ENCODE measurements around the gene POLR2E. TPM values are rescaled to one million over a fixed set of nuclear protein-coding genes. Genes with fewer than 3 reads are reported as not detected.

Gene POLR2E
- total and polyA plus RNA-seq, 10 of the 15 experiments (the other 5 are each of a cell fraction or from before 2014, with no cell fraction given), result 4.0 to 487 (median 200) TPM

DNA sequence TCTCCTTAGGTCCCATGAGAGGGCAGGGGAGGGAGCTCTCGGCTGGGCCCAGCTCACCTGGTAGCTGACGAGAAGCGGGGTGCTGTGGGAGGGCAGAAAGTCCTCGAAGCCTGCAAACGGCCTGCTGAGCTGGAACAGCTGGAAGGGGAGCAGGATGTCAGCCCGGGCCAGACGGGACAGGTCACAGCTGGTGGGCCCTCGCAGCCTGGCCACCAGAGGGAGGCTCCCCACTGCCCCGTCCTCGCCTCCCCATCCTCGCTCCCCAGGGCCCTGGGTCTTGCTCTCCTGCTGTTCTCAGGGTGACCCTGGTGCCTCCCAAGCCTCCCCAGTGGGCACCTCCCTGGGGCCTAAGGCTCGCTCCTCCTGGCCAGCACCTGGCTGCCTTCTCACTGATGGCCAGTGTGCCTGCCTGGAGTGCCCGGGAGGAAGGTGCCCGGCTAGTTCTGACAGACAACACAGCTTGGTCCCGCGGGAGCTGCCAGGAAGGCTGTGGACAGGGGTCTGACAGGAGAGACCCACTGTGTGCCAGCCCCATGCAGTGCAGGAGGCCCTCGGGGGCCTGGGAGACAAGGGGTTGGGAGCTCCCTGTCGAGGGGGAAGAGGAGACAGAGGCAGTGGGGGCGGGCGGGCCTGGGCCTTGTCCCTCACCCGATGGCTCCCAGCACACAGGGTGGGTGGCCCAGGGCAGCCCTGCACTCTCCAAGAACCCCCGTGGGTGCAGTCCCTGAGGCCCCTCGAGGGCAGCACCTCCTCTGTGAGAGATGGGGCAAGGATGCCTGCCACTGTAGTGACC is 28.9 kb upstream of the POLR2E start:
- H3K9ac ChIP-seq (ENCODE audit: control insufficient read depth, insufficient read depth, low read length), result no peak overlapping the region
- FAIRE-seq (no peak), ATAC-seq (no peak), DNase-seq (ENCODE audit: low read depth, low spot score) (no peak)
- ChIA-PET RAD21 (ENCODE audit: unreplicated experiment) (interaction anchor here (1.0 to 1.3 kb wide), 2 partner anchors 10 to 142 kb away, joined by 3 to 4 read pairs; no protein-coding TSS in a partner anchor), CTCF (interaction anchor here (0.9 to 1.7 kb wide), 3 partner anchors 11 to 123 kb away, joined by 3 to 6 read pairs (median 3); no protein-coding TSS in a partner anchor), POLR2A (interaction anchor here (0.6 to 1.0 kb wide), 2 partner anchors 34 to 145 kb away, joined by 3 to 5 read pairs; partner anchors contain the start of gene CIRBP), SMC1A (ENCODE audit: uncharacterized antibody, unreplicated experiment) (interaction anchor here (1.4 kb wide), 1 partner anchor 11 kb away, joined by 5 read pairs; no protein-coding TSS in a partner anchor)
- no peaks in the 10 kb centered on the region for H4K20me1 ChIP-seq (ENCODE audit: control insufficient read depth, insufficient read depth)
- 93% methylated on average over 17 of the region's 23 CpGs for WGBS (ENCODE audit: insufficient coverage, insufficient replicate concordance, low lambda C conversion rate, missing lambda C conversion rate)
- H3K4me3 ChIP-seq, result no peak overlapping the region
- TF ChIP-seq RUNX3 (IDR thresholded peaks at IDR 0.05; ENCODE audit: low read length) (no peak), FOXK2 (IDR thresholded peaks at IDR 0.05) (no peak), ETV6 (conservative IDR thresholded peaks at IDR 0.05 in 1 of 2, IDR thresholded peaks at IDR 0.05 in 1 of 2; ENCODE audit: borderline replicate concordance in 1 of 2, low read depth in 1 of 2) (no peak), MTA2 (IDR thresholded peaks at IDR 0.05; ENCODE audit: low read depth) (no peak)
- no TSS peak for BruUV-seq (replicated peaks)
- in situ Hi-C loops (cut with MboI), result no loop called here
- no peak overlapping the region for H3K4me2 ChIP-seq (ENCODE audit: control insufficient read depth, insufficient read depth)
- H3K36me3 ChIP-seq (ENCODE audit: control insufficient read depth in 2 of 2, insufficient read depth in 2 of 2, low read length in 1 of 2), result peaks cover 3 to 45% of the 10 kb centered on the region in 2 experiments
- H3K4me1 ChIP-seq (ENCODE audit: control insufficient read depth, insufficient read depth, low read length), result no peaks in the 10 kb centered on the region
- H3K79me2 ChIP-seq (ENCODE audit: control insufficient read depth, insufficient read depth, low read length), result peaks cover 1% of the 10 kb centered on the region; the same call in 1 of the 2 replicates
- no peaks in the 10 kb centered on the region for H3K9me3 ChIP-seq (replicated peaks; ENCODE audit: control insufficient read depth, insufficient read depth, low read length)
- H2AFZ ChIP-seq (ENCODE audit: control insufficient read depth, low read depth, low read length), result no peak overlapping the region
- H3K27ac ChIP-seq (ENCODE audit: control insufficient read depth, insufficient read depth), result no peak overlapping the region
- no peaks in the 10 kb centered on the region for H3K27me3 ChIP-seq (replicated peaks in 1 of 2; ENCODE audit: control insufficient read depth in 2 of 2, insufficient read depth in 2 of 2, low read length in 1 of 2)
- intact Hi-C loops (cut with micrococcal nuclease; ENCODE audit: unreplicated experiment), result no loop called here

DNA sequence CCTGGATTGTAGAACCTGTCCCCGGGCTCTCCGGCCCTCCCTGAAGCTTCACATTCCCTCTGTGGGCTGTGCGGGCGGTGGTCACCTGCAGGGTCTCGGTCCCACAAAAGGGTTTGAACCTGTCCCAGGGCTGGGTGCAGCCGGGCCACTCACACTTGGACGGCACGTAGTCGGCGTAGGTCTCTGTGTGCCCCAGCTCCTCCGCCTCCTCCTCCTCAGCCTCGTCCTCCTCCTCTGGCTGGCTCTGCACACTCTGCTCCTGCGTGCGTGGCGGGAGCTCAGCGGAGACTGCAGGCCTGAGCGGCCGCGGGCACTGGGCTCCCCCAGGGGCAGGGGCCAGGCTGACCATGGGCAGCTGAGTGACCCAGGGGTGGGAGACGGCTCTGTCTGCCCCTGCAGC is 28.2 kb upstream of the POLR2E start:
- no peak for TF ChIP-seq TARDBP (IDR thresholded peaks at IDR 0.05; ENCODE audit: borderline replicate concordance)
- 0 out of 2 replicates have a peak, but pooled peaks have one; percentile 4 for TF ChIP-seq POLR2A (IDR thresholded peaks at IDR 0.05; ENCODE audit: low read depth, low read length)
- SMC1A ChIA-PET (ENCODE audit: uncharacterized antibody, unreplicated experiment), result interaction anchor here (1.4 kb wide), 1 partner anchor 10 kb away, joined by 5 read pairs; no protein-coding TSS in a partner anchor
- intact Hi-C loops (cut with micrococcal nuclease; ENCODE audit: unreplicated experiment), result no loop called here
- H3K4me3 ChIP-seq, result no peak overlapping the region
- H3K4me1 ChIP-seq (ENCODE audit: control insufficient read depth, insufficient read depth, low read length), result no peaks in the 10 kb centered on the region
- no peaks in the 10 kb centered on the region for H3K9me3 ChIP-seq (replicated peaks; ENCODE audit: control insufficient read depth, insufficient read depth, low read length)
- H3K27ac ChIP-seq (ENCODE audit: control insufficient read depth, insufficient read depth), result no peak overlapping the region
- H2AFZ ChIP-seq (ENCODE audit: control insufficient read depth, low read depth, low read length), result no peak overlapping the region
- WGBS (ENCODE audit: insufficient coverage, insufficient replicate concordance, low lambda C conversion rate, missing lambda C conversion rate), result 95% methylated on average over 20 of the region's 20 CpGs
- H3K79me2 ChIP-seq (ENCODE audit: control insufficient read depth, insufficient read depth, low read length), result no peaks in the 10 kb centered on the region
- CTCF ChIA-PET, result interaction anchor here (0.9 to 1.7 kb wide), 3 partner anchors 10 to 122 kb away, joined by 3 to 6 read pairs (median 3); no protein-coding TSS in a partner anchor
- POLR2A ChIA-PET, result interaction anchor here (0.5 to 0.6 kb wide), 2 partner anchors 33 to 83 kb away, joined by 3 to 5 read pairs; no protein-coding TSS in a partner anchor
- H3K9ac ChIP-seq (ENCODE audit: control insufficient read depth, insufficient read depth, low read length), result no peak overlapping the region
- in situ Hi-C loops (cut with MboI), result no loop called here
- no TSS peak for BruUV-seq (replicated peaks)
- no peak for ATAC-seq
- H4K20me1 ChIP-seq (ENCODE audit: control insufficient read depth, insufficient read depth), result no peaks in the 10 kb centered on the region
- H3K27me3 ChIP-seq (replicated peaks in 1 of 2; ENCODE audit: control insufficient read depth in 2 of 2, insufficient read depth in 2 of 2, low read length in 1 of 2), result no peaks in the 10 kb centered on the region
- RAD21 ChIA-PET (ENCODE audit: unreplicated experiment), result interaction anchor here (0.6 to 1.3 kb wide), 3 partner anchors 10 to 143 kb away, joined by 3 to 4 read pairs (median 3); no protein-coding TSS in a partner anchor
- no peak overlapping the region for H3K4me2 ChIP-seq (ENCODE audit: control insufficient read depth, insufficient read depth)
- DNase-seq (ENCODE audit: low read depth, low spot score), result no peak
- H3K36me3 ChIP-seq (ENCODE audit: control insufficient read depth in 2 of 2, insufficient read depth in 2 of 2, low read length in 1 of 2), result peaks cover 3 to 48% of the 10 kb centered on the region in 2 experiments
- no peak for FAIRE-seq

Data from GM12878 (cell line).